Endothelial cell of umbilical vein (primary cell): ENCODE measurements around the gene BABAM2. TPM values are rescaled to one million over a fixed set of nuclear protein-coding genes. Genes with fewer than 3 reads are reported as not detected.

Experiments
- BruUV-seq: library from RNA; stranded (reverse); fragments of 400-500 nt; replicated peaks from 2 replicates; lab custom pipeline; 2021; lab: Mats Ljungman, UMichigan
- CTCF ChIA-PET: fragments of 300-600, 350-600 bp; sonication (Branson Sonifier 250); formaldehyde crosslinking; loops from one replicate; lab custom pipeline; 2021; ENCODE audit warnings: antibody characterized with exemption, inconsistent platforms; lab: Charles Lee
- POLR2A ChIA-PET: fragments of 300-600, 350-600 bp; sonication (Branson Sonifier 250); formaldehyde crosslinking; loops from one replicate; lab custom pipeline; 2021; ENCODE audit warnings: antibody characterized with exemption, inconsistent platforms; lab: Charles Lee
- DNase-seq: peaks from one replicate; pipeline ENCODE4 v3.0.0-alpha.2; 2011; ENCODE audit warnings: low read depth, low spot score
- FAIRE-seq: peaks from 2 replicates; lab custom pipeline; 2011; peaks lifted over from hg19 to GRCh38; lab: Jason Lieb, UNC
- H2AFZ ChIP-seq: 2 replicates; pipeline ENCODE4 v1.6.0; 2012; ENCODE audit warnings: low read depth, low read length, control low read depth, inconsistent platforms
- H3K27ac ChIP-seq: 2 replicates; pipeline ENCODE4 v1.5.1; 2011; ENCODE audit warnings: low read depth, mild to moderate bottlenecking, control low read depth, low read length, moderate library complexity; ENCODE audit not compliant: insufficient read depth
- H3K27me3 ChIP-seq, 2 experiments: 2 replicates each; pipeline versions ENCODE4 v1.6.0 to v1.6.1; 2011; ENCODE audit warnings: low read length in 2 of 2, mixed read lengths in 1 of 2; ENCODE audit not compliant: control insufficient read depth in 2 of 2, insufficient read depth in 2 of 2
- H3K36me3 ChIP-seq, 2 experiments: 2 replicates in 1 of 2; 3 replicates in 1 of 2; pipeline ENCODE4 v1.5.1; 2011; ENCODE audit warnings: low read length in 2 of 2, mild to moderate bottlenecking in 1 of 2, moderate library complexity in 1 of 2; ENCODE audit not compliant: control insufficient read depth in 2 of 2, insufficient read depth in 2 of 2; ENCODE audit errors: extremely low read depth in 1 of 2
- H3K4me1 ChIP-seq: 3 replicates; pipeline ENCODE4 v1.5.1; 2011; ENCODE audit warnings: mild to moderate bottlenecking, low read length; ENCODE audit not compliant: control insufficient read depth, insufficient read depth; ENCODE audit errors: extremely low read depth
- H3K4me2 ChIP-seq: 2 replicates; pipeline ENCODE4 v1.6.1; 2011; ENCODE audit warnings: low read length, control low read depth, mixed read lengths; ENCODE audit not compliant: insufficient read depth
- H3K4me3 ChIP-seq, 3 experiments: fragments of 200-600 bp in 1 of 3; sonication (generic), shearing (Covaris generic) in 1 of 3; replicated peaks in 1 of 3; 2 replicates each; pipeline ENCODE4 v1.5.1; 2011 to 2016; ENCODE audit warnings: control low read depth in 3 of 3, low read length in 3 of 3, mild to moderate bottlenecking in 2 of 3, inconsistent platforms in 1 of 3, low read depth in 1 of 3, moderate library complexity in 1 of 3; ENCODE audit not compliant: insufficient read depth in 1 of 3
- H3K79me2 ChIP-seq: 2 replicates; pipeline ENCODE4 v1.6.0; 2012; ENCODE audit warnings: low read length, inconsistent platforms; ENCODE audit not compliant: control insufficient read depth, insufficient read depth
- H3K9ac ChIP-seq: replicated peaks from 2 replicates; pipeline ENCODE3; 2011; ENCODE audit warnings: low read length, control low read depth; ENCODE audit not compliant: insufficient read depth; ENCODE audit errors: extremely low read depth
- H3K9me1 ChIP-seq: replicated peaks from 3 replicates; pipeline ENCODE4 v1.6.0; 2011; ENCODE audit warnings: mild to moderate bottlenecking, low read length; ENCODE audit not compliant: control insufficient read depth, insufficient read depth; ENCODE audit errors: extremely low read depth
- H3K9me3 ChIP-seq: replicated peaks from 2 replicates; pipeline ENCODE4 v1.5.1; 2012; ENCODE audit warnings: low read length, inconsistent platforms; ENCODE audit not compliant: control insufficient read depth, insufficient read depth
- H4K20me1 ChIP-seq: replicated peaks from 2 replicates; pipeline ENCODE3; 2011; ENCODE audit warnings: mild to moderate bottlenecking, low read length; ENCODE audit not compliant: control insufficient read depth, insufficient read depth; ENCODE audit errors: extremely low read depth
- CTCF ChIP-seq, 2 donors: IDR thresholded peaks; 1 replicate in 1 of 2; 2 replicates in 1 of 2; pipeline ENCODE4 v1.5.1; 2011; ENCODE audit warnings: low read length in 2 of 2, mild to moderate bottlenecking in 2 of 2, moderate library complexity in 2 of 2, control low read depth in 1 of 2, inconsistent platforms in 1 of 2, low read depth in 1 of 2; ENCODE audit not compliant: insufficient read depth in 1 of 2; ENCODE audit errors: extremely low read depth in 1 of 2
- EZH2 ChIP-seq: IDR thresholded peaks from 2 replicates; pipeline ENCODE4 v1.6.1; 2012; ENCODE audit warnings: borderline replicate concordance, low read depth, mild to moderate bottlenecking, moderate library complexity, low read length, inconsistent platforms; ENCODE audit not compliant: severe bottlenecking
- FOS ChIP-seq: IDR thresholded peaks from 2 replicates; pipeline ENCODE4 v1.6.1; 2011; ENCODE audit warnings: mild to moderate bottlenecking, low read length, moderate library complexity, borderline replicate concordance; ENCODE audit not compliant: insufficient read depth
- GATA2 ChIP-seq: IDR thresholded peaks from 2 replicates; pipeline ENCODE4 v1.7.0; 2011; ENCODE audit warnings: low read depth, mild to moderate bottlenecking, moderate library complexity, mixed read lengths, low read length; ENCODE audit not compliant: insufficient read length, insufficient read depth
- JUN ChIP-seq: IDR thresholded peaks from 2 replicates; pipeline ENCODE4 v1.6.1; 2011; ENCODE audit warnings: borderline replicate concordance, low read depth; ENCODE audit not compliant: insufficient read length, insufficient read depth
- MAX ChIP-seq: IDR thresholded peaks from 2 replicates; pipeline ENCODE4 v1.6.1; 2011; ENCODE audit not compliant: insufficient read depth, insufficient read length
- MYC ChIP-seq: IDR thresholded peaks from one replicate; pipeline ENCODE4 v1.6.1; 2011; ENCODE audit warnings: mild to moderate bottlenecking, low read depth, low read length
- POLR2A ChIP-seq: IDR thresholded peaks from 2 replicates; pipeline ENCODE4 v1.6.1; 2012; ENCODE audit warnings: low read depth, mild to moderate bottlenecking, control low read depth, low read length
- POLR2AphosphoS5 ChIP-seq: IDR thresholded peaks from 2 replicates; pipeline ENCODE4 v1.6.1; 2012; ENCODE audit warnings: low read depth, mild to moderate bottlenecking, control low read depth, low read length, moderate library complexity; ENCODE audit not compliant: insufficient read depth
- dilution Hi-C: fragments of 300-500 bp; cut with MboI; formaldehyde crosslinking; loops from one replicate; pipeline ENCODE4 v1.15.0; 2019; ENCODE audit warnings: low sequenced_read_pairs; ENCODE audit not compliant: extremely low pct_ligation_motif_present
- intact Hi-C: fragments of 100-400 bp; cut with micrococcal nuclease; formaldehyde crosslinking; loops from one replicate; pipeline ENCODE4 v1.10.0; 2022
- polyA plus RNA-seq, 4 experiments: library from polyadenylated mRNA; depleted of rRNA in 3 of 4; stranded (reverse) in 3 of 4; unstranded in 1 of 4; fragments of >200 nt; gene quantifications; 2 replicates each; pipeline versions ENCODE4 v1.2.1 to v1.2.3, GENCODE V29; 2011 to 2012; ENCODE audit warnings: missing spikeins in 1 of 4
- total RNA-seq: library from RNA; stranded (reverse); gene quantifications from 2 replicates; pipeline ENCODE4 v1.2.3, GENCODE V29; 2021

BABAM2 gene
- total and polyA plus RNA-seq, 2 donors (not counting 3 experiments of a cell fraction or from before 2014, with no cell fraction given), result 19.9 to 27.6 TPM

- Histone ChIP-seq H3K9me1 (no peaks in the 10 kb centered on the region), H3K4me1 (peaks cover 17% of the 10 kb centered on the region), H3K9me3 (no peaks in the 10 kb centered on the region), H3K9ac (no peak overlapping the region), H2AFZ (no peak overlapping the region), H3K4me3 (no peak overlapping the region), H3K36me3 (no peaks in the 10 kb centered on the region), H4K20me1 (no peaks in the 10 kb centered on the region), H3K27ac (no peak overlapping the region), H3K79me2 (no peaks in the 10 kb centered on the region), H3K27me3 (no peaks in the 10 kb centered on the region), H3K4me2 (no peak overlapping the region)
- dilution Hi-C loops, result no loop called here
- BruUV-seq, result no TSS peak
- FAIRE-seq (no peak), DNase-seq (no peak)
- TF ChIP-seq GATA2 (no peak), MAX (no peak), POLR2A (no peak), EZH2 (no peak), MYC (no peak), JUN (no peak), FOS (no peak), CTCF (IDR thresholded peaks at IDR 0.05; ENCODE audit: extremely low read depth in 1 of 2, insufficient read depth in 1 of 2, low read depth in 1 of 2, low read length in 2 of 2) (no peak), POLR2AphosphoS5 (no peak)
- ChIA-PET POLR2A (no interaction called here), CTCF (no interaction called here)
- intact Hi-C loops, result no loop called here
These were observed 71.5 kb downstream of the BABAM2 start for GRCh38 chr2:27962006-27962405.
